ENCODE data around the gene ITGB5.

DNA sequence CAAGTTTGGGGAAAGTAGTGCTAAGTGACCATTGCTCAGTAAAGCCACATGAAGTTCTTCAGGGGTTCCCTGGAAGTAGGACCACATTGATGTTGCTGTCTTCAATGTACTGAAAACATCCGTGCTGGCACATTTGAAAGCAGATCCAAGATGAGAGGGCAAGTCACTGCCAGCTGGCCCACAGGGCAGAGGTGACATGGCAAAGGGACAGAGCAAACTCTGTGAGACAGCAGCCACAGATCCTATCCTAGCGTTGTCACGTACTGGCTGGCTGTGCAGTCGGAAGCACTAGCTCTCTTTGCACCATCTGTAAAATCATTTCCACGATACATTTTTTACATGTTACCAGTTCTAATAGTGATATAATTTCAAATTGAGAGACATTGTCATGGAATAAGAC, 33.6 kb upstream of the ITGB5 start:
- TF ChIP-seq, protein P1, sequence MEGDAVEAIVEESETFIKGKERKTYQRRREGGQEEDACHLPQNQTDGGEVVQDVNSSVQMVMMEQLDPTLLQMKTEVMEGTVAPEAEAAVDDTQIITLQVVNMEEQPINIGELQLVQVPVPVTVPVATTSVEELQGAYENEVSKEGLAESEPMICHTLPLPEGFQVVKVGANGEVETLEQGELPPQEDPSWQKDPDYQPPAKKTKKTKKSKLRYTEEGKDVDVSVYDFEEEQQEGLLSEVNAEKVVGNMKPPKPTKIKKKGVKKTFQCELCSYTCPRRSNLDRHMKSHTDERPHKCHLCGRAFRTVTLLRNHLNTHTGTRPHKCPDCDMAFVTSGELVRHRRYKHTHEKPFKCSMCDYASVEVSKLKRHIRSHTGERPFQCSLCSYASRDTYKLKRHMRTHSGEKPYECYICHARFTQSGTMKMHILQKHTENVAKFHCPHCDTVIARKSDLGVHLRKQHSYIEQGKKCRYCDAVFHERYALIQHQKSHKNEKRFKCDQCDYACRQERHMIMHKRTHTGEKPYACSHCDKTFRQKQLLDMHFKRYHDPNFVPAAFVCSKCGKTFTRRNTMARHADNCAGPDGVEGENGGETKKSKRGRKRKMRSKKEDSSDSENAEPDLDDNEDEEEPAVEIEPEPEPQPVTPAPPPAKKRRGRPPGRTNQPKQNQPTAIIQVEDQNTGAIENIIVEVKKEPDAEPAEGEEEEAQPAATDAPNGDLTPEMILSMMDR (IDR thresholded peaks at IDR 0.05; ENCODE audit: low read depth, low read length, missing input control), result no peak
- TF ChIP-seq HNF4A (conservative IDR thresholded peaks at IDR 0.05), result peak; percentile 57 to 66
- TF ChIP-seq, protein P2, sequence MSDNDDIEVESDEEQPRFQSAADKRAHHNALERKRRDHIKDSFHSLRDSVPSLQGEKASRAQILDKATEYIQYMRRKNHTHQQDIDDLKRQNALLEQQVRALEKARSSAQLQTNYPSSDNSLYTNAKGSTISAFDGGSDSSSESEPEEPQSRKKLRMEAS (IDR thresholded peaks at IDR 0.05), result no peak
- no peak for TF ChIP-seq EGR1 (IDR thresholded peaks at IDR 0.05; ENCODE audit: low read depth in 2 of 2)
- TF ChIP-seq, protein P3, sequence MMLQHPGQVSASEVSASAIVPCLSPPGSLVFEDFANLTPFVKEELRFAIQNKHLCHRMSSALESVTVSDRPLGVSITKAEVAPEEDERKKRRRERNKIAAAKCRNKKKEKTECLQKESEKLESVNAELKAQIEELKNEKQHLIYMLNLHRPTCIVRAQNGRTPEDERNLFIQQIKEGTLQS (IDR thresholded peaks at IDR 0.05), result no peak
- no peak for TF ChIP-seq HNF4G (IDR thresholded peaks at IDR 0.05)
- TF ChIP-seq YY1 (IDR thresholded peaks at IDR 0.05), result peak; percentile 31
- TF ChIP-seq, protein P4, sequence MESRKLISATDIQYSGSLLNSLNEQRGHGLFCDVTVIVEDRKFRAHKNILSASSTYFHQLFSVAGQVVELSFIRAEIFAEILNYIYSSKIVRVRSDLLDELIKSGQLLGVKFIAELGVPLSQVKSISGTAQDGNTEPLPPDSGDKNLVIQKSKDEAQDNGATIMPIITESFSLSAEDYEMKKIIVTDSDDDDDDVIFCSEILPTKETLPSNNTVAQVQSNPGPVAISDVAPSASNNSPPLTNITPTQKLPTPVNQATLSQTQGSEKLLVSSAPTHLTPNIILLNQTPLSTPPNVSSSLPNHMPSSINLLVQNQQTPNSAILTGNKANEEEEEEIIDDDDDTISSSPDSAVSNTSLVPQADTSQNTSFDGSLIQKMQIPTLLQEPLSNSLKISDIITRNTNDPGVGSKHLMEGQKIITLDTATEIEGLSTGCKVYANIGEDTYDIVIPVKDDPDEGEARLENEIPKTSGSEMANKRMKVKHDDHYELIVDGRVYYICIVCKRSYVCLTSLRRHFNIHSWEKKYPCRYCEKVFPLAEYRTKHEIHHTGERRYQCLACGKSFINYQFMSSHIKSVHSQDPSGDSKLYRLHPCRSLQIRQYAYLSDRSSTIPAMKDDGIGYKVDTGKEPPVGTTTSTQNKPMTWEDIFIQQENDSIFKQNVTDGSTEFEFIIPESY (IDR thresholded peaks at IDR 0.05), result no peak
- no peak for TF ChIP-seq GABPA (IDR thresholded peaks at IDR 0.05 in 1 of 2, conservative IDR thresholded peaks at IDR 0.05 in 1 of 2)

All from liver (tissue), 3 donors.